ENCODE data around the gene PDCL2.

The PDCL2 gene

DNA sequence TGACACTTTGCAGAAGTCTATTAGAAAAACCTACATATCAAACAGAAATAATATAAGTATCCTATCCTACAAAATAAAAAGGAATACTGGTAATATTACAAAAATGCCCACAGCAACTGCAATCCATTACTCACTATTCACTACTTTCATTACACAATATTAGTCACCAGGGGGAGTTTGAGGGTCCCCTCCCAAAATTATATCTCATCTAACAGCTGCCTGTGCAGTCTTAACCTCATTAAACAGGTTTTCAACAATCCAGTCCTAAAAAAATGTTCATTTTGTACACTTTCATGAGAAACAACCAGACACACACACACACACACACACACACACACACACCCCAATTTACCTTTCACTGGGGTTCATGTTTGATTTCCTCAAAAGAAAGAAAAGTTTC, 48.2 kb downstream of the PDCL2 start:
- no peak overlapping the region for H3K4me3 ChIP-seq (ENCODE audit: severe bottlenecking)
- peaks cover 11% of the 10 kb centered on the region; the same call in 1 of the 2 replicates for H3K36me3 ChIP-seq (ENCODE audit: low read depth)
- ATAC-seq (ENCODE audit: low read depth): no peak
- H3K9me3 ChIP-seq (ENCODE audit: severe bottlenecking): no peaks in the 10 kb centered on the region
- TF ChIP-seq CTCF (IDR thresholded peaks at IDR 0.05; ENCODE audit: poor library complexity, severe bottlenecking): peak; percentile 25
- H3K27ac ChIP-seq (ENCODE audit: poor library complexity, severe bottlenecking): peak overlapping the region; percentile 95
- H3K4me1 ChIP-seq (ENCODE audit: insufficient read depth, poor library complexity, severe bottlenecking): peaks cover 24% of the 10 kb centered on the region
- H3K27me3 ChIP-seq (ENCODE audit: insufficient read depth, poor library complexity, severe bottlenecking): no peaks in the 10 kb centered on the region
- DNase-seq (ENCODE audit: low spot score): no peak

- Histone ChIP-seq H3K27me3 (ENCODE audit: insufficient read depth, poor library complexity, severe bottlenecking) (no peaks in the 10 kb centered on the region), H3K27ac (ENCODE audit: poor library complexity, severe bottlenecking) (no peak overlapping the region), H3K4me3 (ENCODE audit: severe bottlenecking) (no peak overlapping the region), H3K36me3 (ENCODE audit: low read depth) (peaks cover 15% of the 10 kb centered on the region; the same call in 1 of the 2 replicates), H3K9me3 (ENCODE audit: severe bottlenecking) (no peaks in the 10 kb centered on the region), H3K4me1 (ENCODE audit: insufficient read depth, poor library complexity, severe bottlenecking) (peaks cover 15% of the 10 kb centered on the region)
- no peak for DNase-seq (ENCODE audit: low spot score)
- ATAC-seq (ENCODE audit: low read depth): no peak
- TF ChIP-seq CTCF (IDR thresholded peaks at IDR 0.05; ENCODE audit: poor library complexity, severe bottlenecking): no peak
These were observed 51.8 kb downstream of the PDCL2 start for GRCh38 chr4:55540271-55540670.

GRCh38 chr4:55539658-55540057, 52.4 kb downstream of the PDCL2 start:
- no peak for TF ChIP-seq CTCF (IDR thresholded peaks at IDR 0.05; ENCODE audit: poor library complexity, severe bottlenecking)
- no peak for DNase-seq (ENCODE audit: low spot score)

DNA sequence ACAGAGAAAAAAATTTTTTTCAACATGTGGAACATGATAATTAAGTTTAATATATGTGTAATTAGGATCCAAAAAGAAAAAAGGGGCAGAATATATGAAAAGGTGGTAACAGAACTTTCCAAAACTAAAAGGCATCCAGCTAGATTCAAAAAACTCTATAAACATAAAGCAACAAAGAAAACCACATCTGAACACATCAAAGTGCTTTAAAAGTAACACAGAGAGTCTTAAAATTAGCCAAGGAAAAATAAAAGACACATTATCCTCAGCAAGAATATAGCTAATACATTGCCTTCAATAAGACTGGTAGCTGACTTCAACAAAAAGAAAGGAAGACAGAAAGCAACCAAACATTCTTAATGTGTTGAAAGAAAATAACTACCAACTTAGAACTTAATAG, 53.5 kb downstream of the PDCL2 start:
- no peak for ATAC-seq (ENCODE audit: low read depth)
- DNase-seq (ENCODE audit: low spot score): no peak
- H3K36me3 ChIP-seq (ENCODE audit: low read depth): peaks cover 15% of the 10 kb centered on the region; the same call in 1 of the 2 replicates
- H3K27me3 ChIP-seq (ENCODE audit: insufficient read depth, poor library complexity, severe bottlenecking): no peaks in the 10 kb centered on the region
- no peak for TF ChIP-seq CTCF (IDR thresholded peaks at IDR 0.05; ENCODE audit: poor library complexity, severe bottlenecking)
- no peak overlapping the region for H3K4me3 ChIP-seq (ENCODE audit: severe bottlenecking)
- H3K4me1 ChIP-seq (ENCODE audit: insufficient read depth, poor library complexity, severe bottlenecking): peaks cover 3% of the 10 kb centered on the region
- no peak overlapping the region for H3K27ac ChIP-seq (ENCODE audit: poor library complexity, severe bottlenecking)
- no peaks in the 10 kb centered on the region for H3K9me3 ChIP-seq (ENCODE audit: severe bottlenecking)

More at GRCh38 chr4:55539658-55540057, 52.4 kb downstream of the PDCL2 start:
- Histone ChIP-seq H3K27ac (ENCODE audit: poor library complexity, severe bottlenecking) (no peak overlapping the region), H3K4me3 (ENCODE audit: severe bottlenecking) (no peak overlapping the region), H3K4me1 (ENCODE audit: insufficient read depth, poor library complexity, severe bottlenecking) (peaks cover 14% of the 10 kb centered on the region), H3K27me3 (ENCODE audit: insufficient read depth, poor library complexity, severe bottlenecking) (no peaks in the 10 kb centered on the region), H3K9me3 (ENCODE audit: severe bottlenecking) (no peaks in the 10 kb centered on the region), H3K36me3 (ENCODE audit: low read depth) (peaks cover 15% of the 10 kb centered on the region; the same call in 1 of the 2 replicates)
- no peak for ATAC-seq (ENCODE audit: low read depth)

- Histone ChIP-seq H3K4me1 (ENCODE audit: insufficient read depth, poor library complexity, severe bottlenecking) (no peaks in the 10 kb centered on the region), H3K9me3 (ENCODE audit: severe bottlenecking) (peaks cover 4% of the 10 kb centered on the region), H3K27me3 (ENCODE audit: insufficient read depth, poor library complexity, severe bottlenecking) (no peaks in the 10 kb centered on the region), H3K27ac (ENCODE audit: poor library complexity, severe bottlenecking) (no peak overlapping the region), H3K36me3 (ENCODE audit: low read depth) (peaks cover 13% of the 10 kb centered on the region), H3K4me3 (ENCODE audit: severe bottlenecking) (no peak overlapping the region)
- DNase-seq (ENCODE audit: low spot score) (no peak), ATAC-seq (ENCODE audit: low read depth) (no peak)
- no peak for TF ChIP-seq CTCF (IDR thresholded peaks at IDR 0.05; ENCODE audit: poor library complexity, severe bottlenecking)
These were observed 57.7 kb downstream of the PDCL2 start for GRCh38 chr4:55534306-55534705.
